SK-N-MC (cell line): ENCODE results near the gene SPECC1.
"Not testable (repeated sequence)": the region's sequence is repeated elsewhere in the genome, so short reads cannot be mapped to it uniquely, and the experiment has no call there.

Experiments used
- DNase-seq: peaks from one replicate; pipeline ENCODE4 v3.0.0-alpha.2; 2011; ENCODE audit warnings: low read depth, low spot score
- H3K27ac ChIP-seq: fragments of 200-600 bp; sonication (generic); 2 replicates; pipeline ENCODE4 v1.5.1; 2016; ENCODE audit warnings: mixed run types
- H3K36me3 ChIP-seq: fragments of 200-600 bp; sonication (generic); 2 replicates; pipeline ENCODE4 v1.6.1; 2017; ENCODE audit warnings: antibody characterized with exemption, low read length, mixed read lengths; ENCODE audit not compliant: insufficient read depth
- H3K4me3 ChIP-seq: fragments of 200-600 bp; sonication (generic); 2 replicates; pipeline ENCODE4 v1.5.1; 2016
- H3K9ac ChIP-seq: fragments of 200-600 bp; sonication (generic); 2 replicates; pipeline ENCODE4 v1.8.0; 2017; ENCODE audit warnings: mixed run types, mixed read lengths; ENCODE audit not compliant: insufficient read length
- H3K9me3 ChIP-seq: fragments of 200-600 bp; sonication (generic); 2 replicates; pipeline ENCODE4 v1.6.1; 2017; ENCODE audit warnings: low read depth, mild to moderate bottlenecking, antibody characterized with exemption, low read length, moderate library complexity, mixed read lengths
- EZH2 ChIP-seq: fragments of 200-600 bp; sonication (generic); IDR thresholded peaks from one replicate; pipeline ENCODE4 v1.6.1; 2017; ENCODE audit warnings: antibody characterized with exemption
- FOXP2 ChIP-seq: optimal IDR thresholded peaks from 2 replicates; pipeline ENCODE3; 2011; ENCODE audit warnings: mild to moderate bottlenecking, moderate library complexity; ENCODE audit not compliant: insufficient read depth; ENCODE audit errors: extremely low read length, control extremely low read depth
- POLR2AphosphoS5 ChIP-seq: IDR thresholded peaks from 2 replicates; pipeline ENCODE4 v1.6.1; 2012; ENCODE audit warnings: mild to moderate bottlenecking, low read depth, low read length, borderline replicate concordance

Gene SPECC1

GRCh38 chr17:20033415-20033814 is 24.3 kb downstream of the SPECC1 start:
- TF ChIP-seq EZH2 (no peak), POLR2AphosphoS5 (no peak), FOXP2 (no peak)
- H3K36me3 ChIP-seq = no peaks in the 10 kb centered on the region
- no peaks in the 10 kb centered on the region for H3K9me3 ChIP-seq
- no peak for DNase-seq
- H3K9ac ChIP-seq = no peak overlapping the region
- no peak overlapping the region for H3K4me3 ChIP-seq
- H3K27ac ChIP-seq = no peak overlapping the region

- no peak for DNase-seq
- Histone ChIP-seq H3K4me3 (no peak overlapping the region), H3K36me3 (no peaks in the 10 kb centered on the region), H3K27ac (no peak overlapping the region), H3K9me3 (no peaks in the 10 kb centered on the region), H3K9ac (no peak overlapping the region)
- TF ChIP-seq FOXP2 (no peak), POLR2AphosphoS5 (no peak), EZH2 (no peak)
Observed at GRCh38 chr17:20035501-20035900, 26.3 kb downstream of the SPECC1 start.

- H3K27ac ChIP-seq, H3K4me3 ChIP-seq, H3K36me3 ChIP-seq, DNase-seq, H3K9ac ChIP-seq, H3K9me3 ChIP-seq: not testable (repeated sequence)
Observed at GRCh38 chr17:20037286-20037685, 28.1 kb downstream of the SPECC1 start.

GRCh38 chr17:20039037-20039436 is 29.9 kb downstream of the SPECC1 start:
- H3K27ac ChIP-seq = no peak overlapping the region
- no peak for DNase-seq
- no peaks in the 10 kb centered on the region for H3K36me3 ChIP-seq
- TF ChIP-seq FOXP2 = no peak
- no peak for TF ChIP-seq EZH2
- no peak for TF ChIP-seq POLR2AphosphoS5
- H3K9ac ChIP-seq = no peak overlapping the region
- no peaks in the 10 kb centered on the region for H3K9me3 ChIP-seq
- no peak overlapping the region for H3K4me3 ChIP-seq

GRCh38 chr17:20040216-20040615 is 31.1 kb downstream of the SPECC1 start:
- no peak overlapping the region for H3K4me3 ChIP-seq
- H3K9me3 ChIP-seq = no peaks in the 10 kb centered on the region
- DNase-seq = no peak
- no peak overlapping the region for H3K9ac ChIP-seq
- no peak overlapping the region; the same call in 1 of the 2 replicates for H3K27ac ChIP-seq
- TF ChIP-seq POLR2AphosphoS5 (no peak), FOXP2 (no peak), EZH2 (no peak)
- H3K36me3 ChIP-seq = no peaks in the 10 kb centered on the region

- no peak for DNase-seq
- H3K36me3 ChIP-seq = no peaks in the 10 kb centered on the region
- no peak overlapping the region for H3K9ac ChIP-seq
- H3K27ac ChIP-seq = no peak overlapping the region
- H3K9me3 ChIP-seq = no peaks in the 10 kb centered on the region
- H3K4me3 ChIP-seq = no peak overlapping the region
- TF ChIP-seq EZH2 = no peak
- no peak for TF ChIP-seq FOXP2
- TF ChIP-seq POLR2AphosphoS5 = no peak
Observed at GRCh38 chr17:20043021-20043420, 33.9 kb downstream of the SPECC1 start.

- no peak for DNase-seq
- Histone ChIP-seq H3K27ac (no peak overlapping the region), H3K9me3 (no peaks in the 10 kb centered on the region), H3K36me3 (no peaks in the 10 kb centered on the region), H3K4me3 (no peak overlapping the region), H3K9ac (no peak overlapping the region)
- TF ChIP-seq EZH2 (no peak), FOXP2 (no peak), POLR2AphosphoS5 (no peak)
Observed at GRCh38 chr17:20045476-20045875, 36.3 kb downstream of the SPECC1 start.

- no peak for DNase-seq
- H3K36me3 ChIP-seq = no peaks in the 10 kb centered on the region
- no peak overlapping the region for H3K4me3 ChIP-seq
Observed at GRCh38 chr17:20046629-20047028, 37.5 kb downstream of the SPECC1 start.

GRCh38 chr17:20051624-20052023 is 42.5 kb downstream of the SPECC1 start:
- no peak for DNase-seq
- TF ChIP-seq FOXP2 = no peak
- TF ChIP-seq EZH2 = no peak
- TF ChIP-seq POLR2AphosphoS5 = no peak
- Histone ChIP-seq H3K36me3 (no peaks in the 10 kb centered on the region), H3K27ac (no peak overlapping the region), H3K9me3 (no peaks in the 10 kb centered on the region), H3K9ac (no peak overlapping the region), H3K4me3 (no peak overlapping the region)

More at GRCh38 chr17:20046629-20047028, 37.5 kb downstream of the SPECC1 start:
- Histone ChIP-seq H3K27ac (no peak overlapping the region), H3K9ac (no peak overlapping the region), H3K9me3 (no peaks in the 10 kb centered on the region)
- no peak for TF ChIP-seq EZH2
- TF ChIP-seq POLR2AphosphoS5 = no peak
- no peak for TF ChIP-seq FOXP2

- no peak for DNase-seq
- Histone ChIP-seq H3K36me3 (no peaks in the 10 kb centered on the region), H3K27ac (no peak overlapping the region), H3K4me3 (no peak overlapping the region), H3K9ac (no peak overlapping the region), H3K9me3 (no peaks in the 10 kb centered on the region)
- no peak for TF ChIP-seq EZH2
Observed at GRCh38 chr17:20053361-20053964, 44.3 kb downstream of the SPECC1 start.
